NCI-H1092 treated with DMSO at 0.1 percent for 48 hours (cell line): Measurements from ENCODE around the gene VARS2.
A peak's percentile ranks its signal among the peaks of the same experiment; 100 is the strongest.

Experiments
- DNase-seq: peaks from one replicate; lab custom pipeline; 2025; lab: John Stamatoyannopoulos, UW

The VARS2 gene

DNA sequence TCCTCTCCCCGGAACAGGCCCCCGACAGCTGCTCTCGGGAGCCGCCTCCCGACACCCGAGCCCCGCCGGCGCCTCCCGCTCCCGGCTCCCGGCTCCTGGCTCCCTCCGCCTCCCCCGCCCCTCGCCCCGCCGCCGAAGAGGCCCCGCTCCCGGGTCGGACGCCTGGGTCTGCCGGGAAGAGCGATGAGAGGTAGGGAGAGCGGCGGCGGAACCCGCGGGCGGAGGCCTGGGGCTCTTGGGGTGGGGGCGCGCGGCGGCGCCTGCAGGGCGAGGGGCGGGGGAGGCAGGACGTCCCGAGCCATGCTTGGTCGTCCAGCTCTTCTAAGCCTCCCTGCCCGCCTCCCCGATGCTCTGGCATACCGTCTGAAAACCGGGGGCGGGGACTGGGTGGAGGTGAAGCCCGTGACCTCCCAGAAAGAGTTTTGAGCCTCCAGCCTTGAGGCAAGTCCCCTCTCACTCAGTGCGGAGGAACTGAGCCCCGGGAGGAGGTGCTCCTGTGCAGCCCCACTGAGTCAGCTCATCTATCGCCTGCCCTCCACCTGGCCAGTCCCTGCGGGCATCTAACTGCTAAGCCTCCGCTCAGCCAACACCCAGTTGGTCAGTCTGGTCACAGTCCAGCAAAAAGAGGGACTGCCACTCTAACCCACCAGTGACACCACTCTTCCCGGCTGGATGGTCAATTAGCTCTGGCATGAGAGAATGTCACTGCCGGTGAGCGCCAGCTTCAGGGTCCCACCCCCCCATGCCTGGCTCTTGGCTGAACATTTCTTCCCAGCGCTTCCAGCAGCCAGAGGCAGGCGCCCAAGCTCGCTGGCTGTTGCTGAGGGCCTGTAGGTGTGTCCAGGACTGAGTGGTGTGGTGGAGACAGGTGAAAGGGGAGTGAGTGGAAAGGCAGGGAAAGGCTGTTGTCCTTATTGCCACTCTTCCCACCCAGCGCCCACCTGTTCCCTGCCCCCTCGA, 29.2 kb upstream of the VARS2 start:
- DNase-seq = peak; percentile 2

DNA sequence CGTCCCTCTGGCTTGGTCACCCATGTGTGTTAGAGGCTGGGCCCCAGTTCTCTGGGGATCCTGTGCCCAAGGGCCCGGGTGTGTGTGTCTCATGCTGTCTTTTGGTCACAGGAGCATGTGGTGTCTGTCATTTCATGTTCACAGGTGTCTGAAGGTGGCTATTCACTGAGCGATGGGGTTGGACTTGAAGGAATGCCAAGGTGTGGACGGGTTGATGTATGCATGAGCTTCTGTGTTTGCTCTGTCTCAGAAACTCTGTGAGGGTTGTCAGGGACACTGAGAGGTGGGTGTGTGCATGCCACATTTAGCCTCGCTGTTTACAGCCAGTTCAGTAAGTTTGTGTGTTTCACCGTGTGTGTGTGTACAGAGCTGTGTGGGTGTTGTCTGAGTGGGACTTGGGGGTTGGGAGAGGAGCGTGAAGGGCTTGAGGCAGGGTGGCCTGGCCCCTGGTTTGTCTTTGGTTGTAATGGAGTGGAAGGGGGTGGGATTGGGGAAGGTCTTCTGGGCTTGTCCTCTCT, 28.5 kb upstream of the VARS2 start:
- DNase-seq = peak; percentile 1

DNA sequence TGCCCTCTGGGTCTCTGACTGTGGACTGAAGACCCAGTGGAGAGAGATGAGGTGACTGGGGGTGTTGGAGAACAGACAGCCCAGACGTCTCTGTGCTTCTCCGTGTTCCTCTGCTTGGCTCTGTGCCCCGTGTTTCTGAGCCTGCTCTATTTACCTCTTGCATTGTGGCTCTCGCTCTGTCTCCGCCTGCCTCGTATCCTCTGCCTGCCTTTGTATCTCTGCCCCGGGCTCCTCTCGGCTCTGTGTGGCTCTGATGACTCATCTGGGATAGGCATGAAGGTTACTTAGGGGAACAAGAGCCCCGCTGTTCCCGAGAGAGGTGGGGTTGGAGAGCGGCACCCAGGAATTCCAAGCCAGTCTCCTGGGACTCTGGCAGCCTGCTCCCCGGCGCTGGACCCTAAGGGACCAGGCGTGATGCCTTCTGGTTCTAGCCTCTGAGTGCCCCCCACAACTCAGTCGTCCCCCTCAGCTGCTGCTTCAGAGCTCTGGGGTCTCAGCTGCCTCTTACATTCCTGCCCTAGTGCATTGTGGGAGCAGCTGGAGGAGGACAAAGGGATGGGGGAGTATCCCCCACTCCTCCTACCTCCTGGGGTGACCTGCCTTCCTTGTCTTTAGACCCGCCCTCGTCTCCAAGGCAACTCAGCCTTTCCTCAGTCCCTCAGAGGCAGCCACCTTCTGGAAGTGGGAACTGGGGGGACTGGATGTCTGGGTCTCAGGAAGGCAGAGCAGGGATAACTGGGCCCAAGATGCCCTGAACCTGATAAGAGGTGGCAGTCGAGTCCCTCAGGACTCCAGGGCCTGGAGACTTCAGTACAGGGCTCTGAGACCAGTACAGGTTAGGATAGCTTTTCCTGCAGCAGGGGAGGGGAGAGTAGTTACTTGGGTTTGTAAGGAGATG, 27.8 kb upstream of the VARS2 start:
- DNase-seq = peak; percentile 31

DNA sequence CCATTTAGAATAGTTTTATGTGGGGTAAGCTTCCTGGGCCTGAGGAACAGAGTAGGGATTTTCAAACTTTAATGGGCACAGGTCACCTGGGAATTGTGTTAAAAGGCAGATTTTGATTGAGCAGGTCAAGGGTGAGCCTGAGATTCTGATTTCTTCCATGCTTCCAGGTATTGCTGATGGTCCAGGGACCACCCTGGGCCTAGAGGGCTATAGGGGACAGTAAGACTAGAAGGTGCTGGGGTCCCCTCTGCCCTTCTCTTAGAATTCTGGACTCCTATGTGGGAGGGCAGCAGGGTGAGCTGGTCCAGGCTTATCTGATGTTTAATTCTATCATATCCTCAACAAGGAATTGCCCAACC, 27.2 kb upstream of the VARS2 start:
- DNase-seq = no peak

DNA sequence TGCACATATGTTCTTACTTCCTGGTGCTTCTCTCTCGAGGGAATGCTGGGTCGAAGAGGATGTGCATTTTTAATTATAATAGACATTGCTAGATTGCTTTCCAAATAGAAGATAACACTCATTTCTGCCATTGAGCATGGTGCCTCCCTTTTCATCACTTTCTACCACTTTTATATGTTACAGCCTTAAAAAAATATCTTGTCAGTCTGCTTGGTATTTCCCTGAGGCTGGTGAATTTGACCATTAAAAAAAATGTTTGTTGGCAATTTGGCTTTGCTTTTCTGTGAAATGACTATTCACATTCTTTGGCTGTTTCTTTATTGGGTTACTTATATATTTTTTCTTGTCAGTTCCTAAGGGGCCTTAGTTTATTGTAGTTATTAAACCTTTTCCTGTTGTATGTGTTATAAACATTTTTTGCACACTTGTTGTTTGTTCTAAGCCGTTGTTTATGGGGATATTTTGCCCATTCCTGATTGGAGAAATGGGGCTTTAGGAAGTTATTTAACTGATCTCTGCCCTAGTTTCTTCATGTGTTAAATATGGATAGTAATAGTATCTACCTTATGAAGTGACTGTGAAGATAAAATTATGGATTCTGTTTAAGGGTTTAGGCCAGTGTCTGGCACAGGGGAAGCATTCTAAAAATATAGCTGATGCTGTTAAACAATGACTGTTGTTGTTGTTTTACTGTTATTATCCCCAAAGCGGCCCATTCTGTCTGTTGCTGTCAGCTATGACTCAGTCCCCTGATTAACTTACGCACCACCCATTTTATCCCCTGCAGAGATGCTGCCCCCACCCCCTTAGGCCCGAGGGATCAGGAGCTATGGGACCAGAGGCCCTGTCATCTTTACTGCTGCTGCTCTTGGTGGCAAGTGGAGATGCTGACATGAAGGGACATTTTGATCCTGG, 25.9 kb upstream of the VARS2 start:
- DNase-seq = no peak

DNA sequence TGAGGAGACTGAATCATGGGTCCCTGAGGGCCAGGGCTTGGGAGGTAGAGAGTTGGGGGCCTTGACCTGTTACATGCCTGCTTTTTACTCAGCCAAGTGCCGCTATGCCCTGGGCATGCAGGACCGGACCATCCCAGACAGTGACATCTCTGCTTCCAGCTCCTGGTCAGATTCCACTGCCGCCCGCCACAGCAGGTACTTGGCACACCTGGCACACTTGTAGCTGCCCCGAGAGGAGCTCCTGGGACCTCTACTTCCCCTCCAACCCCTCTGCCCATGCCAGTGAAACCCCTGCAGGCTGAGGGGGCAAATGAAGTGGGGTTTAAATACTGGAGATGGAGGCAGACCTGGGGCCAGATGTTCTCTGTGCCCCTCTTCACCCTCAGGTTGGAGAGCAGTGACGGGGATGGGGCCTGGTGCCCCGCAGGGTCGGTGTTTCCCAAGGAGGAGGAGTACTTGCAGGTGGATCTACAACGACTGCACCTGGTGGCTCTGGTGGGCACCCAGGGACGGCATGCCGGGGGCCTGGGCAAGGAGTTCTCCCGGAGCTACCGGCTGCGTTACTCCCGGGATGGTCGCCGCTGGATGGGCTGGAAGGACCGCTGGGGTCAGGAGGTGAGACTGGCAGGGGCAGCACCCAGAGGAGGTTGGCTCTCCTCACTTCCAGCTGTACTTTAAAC, 25.1 kb upstream of the VARS2 start:
- no peak for DNase-seq

DNA sequence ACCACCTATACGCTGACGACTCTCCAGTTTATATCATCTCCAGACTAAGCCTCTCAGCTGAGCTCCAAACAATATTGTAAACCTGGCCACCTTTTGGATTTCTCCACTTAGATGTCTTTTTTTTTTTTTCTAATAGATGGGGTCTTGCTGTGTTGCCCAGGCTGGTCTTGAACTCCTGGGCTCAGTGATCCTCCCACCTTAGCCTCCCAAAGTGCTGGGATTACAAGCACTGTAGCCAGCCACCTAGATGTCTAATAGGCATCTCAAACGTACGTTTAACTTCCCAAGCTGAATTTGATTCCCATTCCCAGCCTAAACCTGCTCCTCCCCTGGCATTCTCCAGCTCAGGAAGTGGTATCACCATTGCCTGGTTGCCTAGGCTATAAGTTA, 24.5 kb upstream of the VARS2 start:
- DNase-seq = no peak

DNA sequence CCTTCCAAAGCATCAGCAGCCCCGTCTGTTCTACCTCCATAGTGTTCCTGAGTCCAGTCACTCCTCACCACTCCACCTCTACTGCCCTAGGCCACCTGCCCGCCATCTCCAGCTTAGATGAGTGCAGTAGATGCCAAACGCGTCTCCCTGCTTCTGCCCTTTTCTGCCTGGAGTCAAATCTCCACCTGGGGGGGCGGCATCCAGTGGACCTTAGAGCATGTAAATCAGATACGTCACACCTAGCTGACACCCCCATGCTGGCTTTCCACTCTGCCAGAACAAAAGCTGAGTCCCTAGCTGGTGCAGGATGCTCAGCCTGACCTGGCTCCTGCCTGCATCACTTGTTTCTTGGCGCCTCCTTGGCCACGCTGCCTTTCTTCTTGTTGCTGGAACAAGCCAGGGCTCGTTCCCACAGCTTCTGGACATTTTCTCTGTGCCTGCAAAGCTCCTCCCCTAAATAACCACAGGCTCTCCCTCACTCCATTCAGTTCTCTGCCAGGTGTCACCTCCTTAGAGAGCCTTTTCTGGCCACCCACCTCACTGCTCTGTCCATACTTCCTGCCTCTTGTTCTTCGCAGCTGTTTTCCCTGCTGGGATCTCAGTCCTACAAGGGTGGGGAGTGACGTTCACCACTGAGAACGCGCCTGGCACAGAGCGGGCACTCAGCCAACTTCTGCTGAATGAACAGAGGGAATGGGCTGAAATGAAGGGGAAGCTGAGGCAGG, 24.0 kb upstream of the VARS2 start:
- peak; percentile 2 for DNase-seq

DNA sequence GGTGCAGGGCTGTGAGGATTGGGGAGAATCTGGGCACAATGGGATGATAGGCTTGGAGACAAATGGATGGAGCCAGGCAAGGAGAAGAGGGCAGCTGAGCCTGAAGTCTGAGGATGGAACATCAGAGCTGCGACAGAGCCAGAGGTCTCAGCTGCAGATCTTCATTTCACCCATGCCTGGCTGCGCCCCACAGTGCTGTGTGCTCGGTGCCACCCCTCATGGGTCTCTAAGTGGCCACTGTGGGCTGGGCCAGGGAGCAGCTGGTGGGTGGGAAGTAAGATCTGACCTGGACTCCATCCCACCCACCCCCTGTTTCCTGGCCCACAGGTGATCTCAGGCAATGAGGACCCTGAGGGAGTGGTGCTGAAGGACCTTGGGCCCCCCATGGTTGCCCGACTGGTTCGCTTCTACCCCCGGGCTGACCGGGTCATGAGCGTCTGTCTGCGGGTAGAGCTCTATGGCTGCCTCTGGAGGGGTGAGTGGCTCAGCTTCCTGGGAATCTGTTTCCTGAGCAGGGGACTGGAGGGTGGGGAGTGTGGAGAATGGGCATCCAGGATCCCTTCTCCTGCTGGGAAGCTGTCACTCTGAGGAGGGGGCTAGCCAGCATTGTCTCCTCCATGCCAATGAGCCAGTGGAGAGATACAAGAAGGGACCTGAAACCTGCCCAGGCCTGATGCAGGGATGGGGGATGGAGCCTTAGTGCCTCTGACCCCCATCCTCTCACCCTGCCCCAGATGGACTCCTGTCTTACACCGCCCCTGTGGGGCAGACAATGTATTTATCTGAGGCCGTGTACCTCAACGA, 23.2 kb upstream of the VARS2 start:
- DNase-seq = no peak

DNA sequence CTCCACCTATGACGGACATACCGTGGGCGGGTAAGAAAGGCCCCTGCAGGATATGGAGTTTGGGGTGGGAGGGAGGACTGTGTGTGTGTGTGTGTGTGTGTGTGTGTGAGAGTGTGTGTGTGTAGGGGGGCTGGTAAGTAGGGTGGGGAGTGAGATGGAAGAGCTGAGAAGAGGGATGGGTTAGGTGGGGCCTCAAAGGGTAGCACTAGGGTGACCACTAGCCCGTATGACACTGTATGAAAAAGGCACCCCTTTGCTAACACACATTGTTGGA, 22.7 kb upstream of the VARS2 start:
- no peak for DNase-seq

DNA sequence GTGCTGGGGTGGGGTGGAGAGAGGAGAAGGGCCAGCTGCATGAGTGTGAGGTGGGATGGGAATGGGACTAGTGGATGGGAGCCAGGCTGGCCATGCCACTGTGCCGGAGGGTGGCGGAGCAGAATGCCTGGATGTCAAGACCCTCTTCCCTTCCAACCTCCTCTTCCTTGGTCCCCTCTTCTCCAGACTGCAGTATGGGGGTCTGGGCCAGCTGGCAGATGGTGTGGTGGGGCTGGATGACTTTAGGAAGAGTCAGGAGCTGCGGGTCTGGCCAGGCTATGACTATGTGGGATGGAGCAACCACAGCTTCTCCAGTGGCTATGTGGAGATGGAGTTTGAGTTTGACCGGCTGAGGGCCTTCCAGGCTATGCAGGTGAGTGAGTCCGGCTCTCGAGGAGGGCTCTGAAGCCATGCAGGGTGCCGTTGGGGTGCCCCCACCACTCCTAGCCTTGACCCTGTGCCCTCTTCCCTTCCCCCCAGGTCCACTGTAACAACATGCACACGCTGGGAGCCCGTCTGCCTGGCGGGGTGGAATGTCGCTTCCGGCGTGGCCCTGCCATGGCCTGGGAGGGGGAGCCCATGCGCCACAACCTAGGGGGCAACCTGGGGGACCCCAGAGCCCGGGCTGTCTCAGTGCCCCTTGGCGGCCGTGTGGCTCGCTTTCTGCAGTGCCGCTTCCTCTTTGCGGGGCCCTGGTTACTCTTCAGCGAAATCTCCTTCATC, 22.1 kb upstream of the VARS2 start:
- no peak for DNase-seq

DNA sequence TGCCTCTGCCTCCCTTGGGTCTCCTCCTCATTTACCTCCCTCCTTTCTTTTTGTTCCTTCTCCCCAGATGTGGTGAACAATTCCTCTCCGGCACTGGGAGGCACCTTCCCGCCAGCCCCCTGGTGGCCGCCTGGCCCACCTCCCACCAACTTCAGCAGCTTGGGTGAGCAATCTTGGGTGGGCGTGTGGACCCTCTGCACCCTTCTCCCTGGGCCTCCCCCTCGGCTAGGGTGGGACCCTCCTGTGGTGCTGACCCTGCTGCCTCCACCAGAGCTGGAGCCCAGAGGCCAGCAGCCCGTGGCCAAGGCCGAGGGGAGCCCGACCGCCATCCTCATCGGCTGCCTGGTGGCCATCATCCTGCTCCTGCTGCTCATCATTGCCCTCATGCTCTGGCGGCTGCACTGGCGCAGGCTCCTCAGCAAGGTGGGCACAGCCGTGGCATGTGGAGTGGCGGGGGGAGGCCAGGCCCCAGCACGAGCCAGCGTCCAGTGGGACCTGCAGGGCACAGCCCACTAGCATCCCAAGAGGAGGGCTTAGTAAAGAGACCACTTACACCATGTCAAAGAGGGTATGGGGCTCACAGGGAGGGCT, 20.9 kb upstream of the VARS2 start:
- no peak for DNase-seq

DNA sequence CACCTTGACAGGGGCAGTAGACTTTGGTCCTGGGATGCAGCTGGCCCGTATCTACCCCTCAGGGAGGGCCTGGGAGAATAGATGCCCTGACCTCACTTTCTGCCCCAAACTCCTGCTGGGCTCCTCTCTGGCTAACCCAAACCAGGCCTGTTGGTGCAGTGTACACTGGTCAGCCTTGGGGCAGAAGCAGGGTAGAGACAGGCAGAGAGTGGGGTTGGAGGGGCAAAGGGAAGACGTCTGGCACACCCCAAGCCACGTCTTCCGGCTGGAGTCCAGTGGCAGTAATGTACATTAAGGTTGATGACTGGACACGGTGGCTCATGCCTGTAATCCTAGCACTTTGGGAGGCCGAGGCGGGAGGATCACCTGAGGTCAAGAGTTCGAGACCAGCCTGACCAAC, 20.4 kb upstream of the VARS2 start:
- no peak for DNase-seq

DNA sequence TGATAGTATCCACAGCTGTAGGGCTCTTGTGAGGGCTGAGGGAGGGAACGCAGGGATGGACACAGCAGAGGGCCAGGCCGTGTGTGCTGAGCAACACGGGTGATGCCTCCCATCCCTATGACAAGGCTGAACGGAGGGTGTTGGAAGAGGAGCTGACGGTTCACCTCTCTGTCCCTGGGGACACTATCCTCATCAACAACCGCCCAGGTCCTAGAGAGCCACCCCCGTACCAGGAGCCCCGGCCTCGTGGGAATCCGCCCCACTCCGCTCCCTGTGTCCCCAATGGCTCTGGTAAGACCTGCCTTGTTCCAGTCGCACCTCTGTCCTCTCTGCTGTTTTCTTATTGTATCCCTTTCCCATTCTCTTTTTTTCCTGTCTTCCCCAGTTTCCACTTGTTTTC, 19.7 kb upstream of the VARS2 start:
- no peak for DNase-seq

DNA sequence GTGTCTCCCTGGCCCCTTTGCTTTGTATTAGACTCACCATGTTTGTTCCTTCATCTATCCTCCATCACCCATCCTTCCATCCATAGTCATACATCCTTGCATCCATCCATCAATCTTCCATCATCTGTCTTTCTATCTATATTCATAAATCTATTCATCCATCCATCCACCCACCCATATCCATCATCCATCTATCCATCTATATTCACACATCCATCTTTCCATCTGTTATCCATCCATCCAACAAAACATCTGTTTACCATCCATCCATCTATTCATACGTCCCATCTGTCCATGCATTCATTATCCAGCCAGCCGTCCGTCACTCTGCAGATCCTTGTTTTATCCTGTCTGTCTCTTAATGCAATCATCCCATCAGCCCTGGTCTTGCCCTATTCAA, 19.1 kb upstream of the VARS2 start:
- DNase-seq = no peak

DNA sequence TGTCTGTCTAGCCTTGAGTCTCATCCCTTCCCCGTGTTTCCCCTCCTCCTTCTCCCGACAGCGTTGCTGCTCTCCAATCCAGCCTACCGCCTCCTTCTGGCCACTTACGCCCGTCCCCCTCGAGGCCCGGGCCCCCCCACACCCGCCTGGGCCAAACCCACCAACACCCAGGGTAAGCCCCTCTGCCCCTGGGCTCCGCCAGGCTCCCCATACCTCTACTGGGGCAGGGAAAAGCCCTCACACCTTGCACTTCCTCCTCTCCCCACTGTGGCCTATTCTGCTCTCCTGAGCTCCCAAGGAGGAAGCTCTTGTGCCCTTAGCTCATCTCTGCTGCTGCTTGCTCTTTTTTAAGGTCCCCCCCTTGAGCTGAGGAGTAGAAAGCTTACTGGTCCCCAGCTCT, 18.7 kb upstream of the VARS2 start:
- no peak for DNase-seq

DNA sequence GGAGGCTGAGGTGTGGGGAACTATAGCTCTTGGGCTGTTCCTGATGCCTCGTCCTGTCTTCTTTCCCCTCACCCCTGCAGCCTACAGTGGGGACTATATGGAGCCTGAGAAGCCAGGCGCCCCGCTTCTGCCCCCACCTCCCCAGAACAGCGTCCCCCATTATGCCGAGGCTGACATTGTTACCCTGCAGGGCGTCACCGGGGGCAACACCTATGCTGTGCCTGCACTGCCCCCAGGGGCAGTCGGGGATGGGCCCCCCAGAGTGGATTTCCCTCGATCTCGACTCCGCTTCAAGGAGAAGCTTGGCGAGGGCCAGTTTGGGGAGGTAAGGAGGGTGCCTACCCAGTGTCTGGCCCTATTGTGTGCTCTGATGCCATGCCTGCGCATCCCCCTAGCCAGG, 17.5 kb upstream of the VARS2 start:
- DNase-seq = no peak

DNA sequence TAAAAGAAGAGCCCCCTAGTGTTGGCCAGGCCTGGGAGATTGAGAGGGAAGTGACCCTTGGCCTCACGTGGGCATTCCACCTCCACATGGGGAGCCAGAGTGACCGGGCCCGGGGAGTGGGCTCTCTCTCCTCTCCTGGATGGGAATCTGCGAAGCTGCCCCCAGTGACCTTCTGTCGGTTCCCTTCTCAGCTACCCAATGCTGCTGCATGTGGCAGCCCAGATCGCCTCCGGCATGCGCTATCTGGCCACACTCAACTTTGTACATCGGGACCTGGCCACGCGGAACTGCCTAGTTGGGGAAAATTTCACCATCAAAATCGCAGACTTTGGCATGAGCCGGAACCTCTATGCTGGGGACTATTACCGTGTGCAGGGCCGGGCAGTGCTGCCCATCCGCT, 16.2 kb upstream of the VARS2 start:
- DNase-seq = no peak
